Fibroblast of skin of back (primary cell): Measurements from ENCODE around the gene TAF6.

ENCODE experiments used
- DNase-seq: peaks from one replicate; pipeline ENCODE4 v3.0.0-alpha.2; 2013

The TAF6 gene

GRCh38 chr7:100065452-100066186 is 53.5 kb downstream of the TAF6 start:
- DNase-seq = no peak

GRCh38 chr7:100064162-100064561 is 55.0 kb downstream of the TAF6 start:
- DNase-seq = no peak

GRCh38 chr7:100063376-100063775 is 55.8 kb downstream of the TAF6 start:
- DNase-seq = no peak

- DNase-seq = no peak
These were observed 57.5 kb downstream of the TAF6 start for GRCh38 chr7:100061518-100062193.

GRCh38 chr7:100059251-100059739 is 59.9 kb downstream of the TAF6 start:
- DNase-seq = no peak
